SK-MEL-5 (cell line): Measurements from ENCODE around the gene SV2C. TPM values are rescaled to one million over a fixed set of nuclear protein-coding genes. Genes with fewer than 3 reads are reported as not detected.
"Not testable (repeated sequence)": the region's sequence is repeated elsewhere in the genome, so short reads cannot be mapped to it uniquely, and the experiment has no call there.

ENCODE experiments used
- DNase-seq: peaks from one replicate; pipeline ENCODE4 v3.0.0-alpha.2; 2016; ENCODE audit warnings: low read depth, low spot score
- in situ Hi-C: cut with HindIII; loops from 2 replicates; pipeline ENCODE4 v1.10.0; 2016; ENCODE audit warnings: low sequenced_read_pairs, high pct_unique_total_duplicates, low pct_unique_long_range_greater_than_20kb
- total RNA-seq: library from RNA; depleted of rRNA; stranded (reverse); fragments of >200 nt; shearing (Covaris generic); gene quantifications from 2 replicates; pipeline ENCODE4 v1.2.3, GENCODE V29; 2014

SV2C gene
- total RNA-seq, 1 experiment from 2014 or later: not detected

DNA sequence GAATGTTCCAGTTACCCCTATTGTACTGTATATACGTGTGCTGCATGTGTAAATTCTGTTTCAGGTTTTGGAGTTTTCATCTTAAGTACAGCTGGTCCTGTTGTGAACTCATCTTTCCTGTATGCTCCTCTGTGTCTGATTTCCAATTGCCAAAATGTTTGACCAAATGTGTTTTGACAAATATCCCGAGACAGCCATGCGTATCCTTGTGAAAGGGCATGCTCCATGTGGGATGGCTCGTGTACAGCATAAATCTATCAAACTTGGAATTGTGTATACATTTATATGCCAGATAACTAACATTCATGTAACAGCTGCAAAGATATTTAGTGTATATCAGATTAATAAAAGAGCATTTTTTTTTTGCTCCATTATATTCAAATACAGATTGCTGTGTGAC, 250.4 kb downstream of the SV2C start:
- in situ Hi-C loops: no loop called here
- no peak for DNase-seq

DNA sequence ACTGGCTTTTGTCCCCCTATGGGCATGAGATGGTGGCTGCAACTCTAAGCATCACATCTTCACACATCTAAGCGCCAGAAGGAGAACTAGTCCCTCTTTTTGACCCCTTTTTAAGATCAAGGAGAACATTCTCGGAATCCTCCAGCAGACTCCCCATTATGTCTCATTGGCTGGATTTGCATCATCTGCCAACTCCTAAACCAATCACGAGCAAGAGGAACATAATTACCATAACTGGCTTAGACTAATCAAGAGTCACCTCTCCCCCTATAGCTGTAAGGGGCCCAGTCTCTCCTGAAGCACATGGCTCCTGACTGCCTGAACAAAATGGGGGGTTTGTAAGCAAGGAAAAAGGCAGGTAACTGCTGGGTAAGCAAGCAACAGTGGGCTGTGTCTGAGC, 251.4 kb downstream of the SV2C start:
- in situ Hi-C loops: no loop called here
- no peak for DNase-seq

DNA sequence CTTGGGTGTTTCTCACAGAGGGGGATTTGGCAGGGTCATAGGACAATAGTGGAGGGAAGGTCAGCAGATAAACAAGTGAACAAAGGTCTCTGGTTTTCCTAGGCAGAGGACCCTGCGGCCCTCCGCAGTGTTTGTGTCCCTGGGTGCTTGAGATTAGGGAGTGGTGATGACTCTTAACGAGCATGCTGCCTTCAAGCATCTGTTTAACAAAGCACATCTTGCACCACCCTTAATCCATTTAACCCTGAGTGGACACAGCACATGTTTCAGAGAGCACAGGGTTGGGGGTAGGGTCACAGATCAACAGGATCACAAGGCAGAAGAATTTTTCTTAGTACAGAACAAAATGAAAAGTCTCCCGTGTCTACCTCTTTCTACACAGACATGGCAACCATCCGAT, 252.3 kb downstream of the SV2C start:
- in situ Hi-C loops, DNase-seq: not testable (repeated sequence)

DNA sequence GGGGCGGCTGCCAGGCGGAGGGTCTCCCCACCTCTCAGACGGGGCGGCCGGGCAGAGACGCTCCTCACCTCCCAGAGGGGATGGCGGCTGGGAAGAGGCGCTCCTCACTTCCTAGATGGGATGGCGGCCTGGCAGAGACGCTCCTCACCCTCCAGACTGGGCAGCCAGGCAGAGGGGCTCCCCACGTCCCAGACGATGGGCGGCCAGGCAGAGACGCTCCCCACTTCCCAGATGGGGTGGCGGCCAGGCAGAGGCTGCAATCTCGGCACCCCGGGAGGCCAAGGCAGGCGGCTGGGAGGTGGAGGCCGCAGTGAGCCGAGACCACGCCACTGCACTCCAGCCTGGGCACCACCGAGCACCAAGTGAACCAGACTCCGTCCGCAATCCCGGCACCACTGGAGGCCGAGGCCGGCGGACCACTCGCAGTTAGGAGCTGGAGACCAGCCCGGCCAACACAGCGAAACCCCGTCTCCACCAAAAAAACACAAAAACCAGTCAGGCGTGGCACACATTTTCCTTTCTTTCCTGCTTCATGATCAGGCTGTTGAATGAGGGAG, 253.1 kb downstream of the SV2C start:
- in situ Hi-C loops, DNase-seq: not testable (repeated sequence)

GRCh38 chr5:76337953-76338451, 254.8 kb downstream of the SV2C start:
- in situ Hi-C loops: no loop called here

DNA sequence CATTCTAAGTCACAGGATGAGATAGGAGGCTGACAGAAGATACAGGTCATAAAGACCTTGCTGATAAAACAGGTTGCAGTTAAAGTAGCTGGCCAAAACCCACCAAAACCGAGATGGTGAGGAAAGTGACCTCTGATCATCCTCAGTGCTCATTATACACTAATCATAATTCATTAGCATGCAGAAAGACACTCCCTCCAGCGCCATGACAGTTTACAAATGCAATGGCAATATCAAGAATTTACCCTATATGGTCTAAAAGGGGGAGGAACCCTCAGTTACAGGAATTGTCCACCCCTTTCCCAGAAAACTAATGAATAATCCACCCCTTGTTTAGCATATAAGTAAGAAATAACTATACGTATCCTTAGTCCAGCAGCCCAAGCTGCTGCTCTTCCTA, 256.7 kb downstream of the SV2C start:
- DNase-seq: no peak
- in situ Hi-C loops: no loop called here

More at GRCh38 chr5:76337953-76338451, 254.8 kb downstream of the SV2C start:
- DNase-seq: peak; percentile 65

DNA sequence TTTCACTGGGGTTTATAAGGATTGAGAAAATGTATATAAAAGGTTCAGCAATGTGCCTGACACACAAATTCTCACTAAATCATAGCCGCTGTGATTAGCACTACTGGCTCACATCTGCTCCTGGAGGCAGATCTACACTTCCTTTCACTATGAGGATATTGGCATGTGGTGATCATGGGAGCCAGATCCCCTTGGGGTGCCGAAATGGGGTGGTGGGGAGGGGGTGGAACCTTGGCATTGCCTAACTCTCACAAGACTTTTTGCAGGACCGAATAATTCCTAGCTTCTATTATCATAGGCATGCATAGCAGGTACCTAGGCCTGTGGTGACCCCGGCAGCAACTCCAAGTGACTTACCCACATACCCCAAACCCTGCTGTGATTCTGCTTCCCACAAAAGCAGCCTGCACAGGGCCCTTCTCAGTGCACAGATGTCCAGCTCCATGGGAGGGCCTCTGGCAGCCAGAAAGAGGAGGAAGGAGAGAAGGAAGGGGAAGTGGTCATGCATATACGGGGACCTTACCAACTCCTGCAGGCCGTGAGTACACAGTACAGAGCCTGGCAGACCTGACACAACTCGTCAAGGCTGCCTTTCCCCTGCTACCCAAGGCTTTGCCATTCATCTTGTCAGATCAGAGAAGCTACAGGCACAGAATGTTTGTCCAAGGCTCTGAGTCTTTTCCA, 258.6 kb downstream of the SV2C start:
- in situ Hi-C loops: no loop called here
- no peak for DNase-seq

DNA sequence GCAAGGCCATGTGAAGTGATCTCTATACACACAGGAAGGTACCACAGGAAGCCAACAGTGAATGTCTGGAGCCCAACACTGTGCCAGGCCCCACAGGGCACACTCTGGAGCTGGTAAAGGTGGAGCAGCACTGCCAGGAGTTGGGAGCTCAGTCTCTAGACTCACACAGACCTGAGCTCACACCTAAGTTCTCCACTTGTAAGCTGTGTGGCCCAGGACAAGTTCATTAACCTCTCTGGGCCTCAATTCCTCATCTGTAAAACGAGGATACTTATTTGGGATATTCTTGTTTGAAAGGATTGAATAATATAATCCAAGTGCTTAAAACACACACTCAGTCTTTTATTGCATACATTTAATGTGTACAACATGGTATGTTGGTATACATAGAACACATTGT, 259.3 kb downstream of the SV2C start:
- DNase-seq: no peak
- in situ Hi-C loops: no loop called here

DNA sequence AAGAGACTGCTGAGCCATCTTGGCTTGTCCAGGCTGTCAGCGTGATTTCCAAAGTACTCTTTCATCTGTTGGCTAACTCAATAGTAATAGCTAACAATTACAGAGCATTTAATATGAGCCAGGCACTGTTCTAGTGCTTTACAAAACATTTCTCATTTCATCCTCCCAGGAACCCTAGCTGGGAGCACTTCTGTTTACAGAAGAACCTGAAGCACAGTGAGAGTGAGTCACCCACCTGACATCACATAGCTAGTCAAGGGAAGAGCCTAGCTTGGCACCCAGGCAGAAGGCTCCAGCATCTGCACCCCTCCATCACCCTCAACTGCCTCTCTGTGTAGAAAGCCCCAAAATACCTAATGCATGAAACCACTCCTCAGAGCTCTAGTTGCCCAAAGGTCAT, 262.4 kb downstream of the SV2C start:
- in situ Hi-C loops: no loop called here
- no peak for DNase-seq

DNA sequence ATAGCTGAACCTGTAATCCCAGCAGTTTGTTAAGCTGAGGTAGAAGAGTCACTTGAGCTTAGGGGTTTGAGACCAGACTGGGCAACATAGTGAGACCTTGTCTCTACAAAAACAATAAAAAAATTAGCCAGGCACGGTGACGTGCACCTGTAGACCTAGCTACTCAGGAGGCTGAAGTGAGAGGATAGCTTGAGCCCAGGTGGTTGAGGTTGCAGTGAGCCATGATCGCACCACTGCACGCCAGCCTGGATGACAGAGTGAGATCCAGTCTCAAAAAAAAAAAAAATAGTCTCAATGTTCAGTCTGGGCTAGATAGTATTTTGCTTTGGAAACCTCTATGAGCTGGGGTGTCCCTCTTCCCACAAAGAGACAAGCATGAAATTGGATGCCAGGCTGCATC, 268.0 kb downstream of the SV2C start:
- in situ Hi-C loops: no loop called here
- DNase-seq: no peak

DNA sequence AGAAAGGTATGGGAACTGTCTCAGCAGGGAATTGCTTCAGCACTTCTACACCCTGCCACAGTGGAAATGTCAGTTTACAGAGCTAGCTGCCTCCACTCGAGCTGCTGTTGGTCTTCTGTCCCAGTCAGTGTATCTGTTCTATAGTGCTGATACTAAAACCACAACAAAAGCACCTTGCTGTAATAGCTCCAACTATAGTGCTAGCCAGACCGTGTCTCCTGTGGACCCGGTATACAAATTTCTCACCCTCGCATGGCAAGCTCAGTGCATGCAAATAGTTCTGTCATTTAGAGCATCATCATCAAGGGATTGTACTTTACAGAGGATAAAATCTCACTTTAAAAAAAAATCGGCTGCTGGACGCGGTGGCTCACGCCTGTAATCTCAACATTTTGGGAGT, 268.4 kb downstream of the SV2C start:
- in situ Hi-C loops: no loop called here
- no peak for DNase-seq

- in situ Hi-C loops: no loop called here
- DNase-seq: no peak
Observed at GRCh38 chr5:76356887-76357286, 273.7 kb downstream of the SV2C start.

DNA sequence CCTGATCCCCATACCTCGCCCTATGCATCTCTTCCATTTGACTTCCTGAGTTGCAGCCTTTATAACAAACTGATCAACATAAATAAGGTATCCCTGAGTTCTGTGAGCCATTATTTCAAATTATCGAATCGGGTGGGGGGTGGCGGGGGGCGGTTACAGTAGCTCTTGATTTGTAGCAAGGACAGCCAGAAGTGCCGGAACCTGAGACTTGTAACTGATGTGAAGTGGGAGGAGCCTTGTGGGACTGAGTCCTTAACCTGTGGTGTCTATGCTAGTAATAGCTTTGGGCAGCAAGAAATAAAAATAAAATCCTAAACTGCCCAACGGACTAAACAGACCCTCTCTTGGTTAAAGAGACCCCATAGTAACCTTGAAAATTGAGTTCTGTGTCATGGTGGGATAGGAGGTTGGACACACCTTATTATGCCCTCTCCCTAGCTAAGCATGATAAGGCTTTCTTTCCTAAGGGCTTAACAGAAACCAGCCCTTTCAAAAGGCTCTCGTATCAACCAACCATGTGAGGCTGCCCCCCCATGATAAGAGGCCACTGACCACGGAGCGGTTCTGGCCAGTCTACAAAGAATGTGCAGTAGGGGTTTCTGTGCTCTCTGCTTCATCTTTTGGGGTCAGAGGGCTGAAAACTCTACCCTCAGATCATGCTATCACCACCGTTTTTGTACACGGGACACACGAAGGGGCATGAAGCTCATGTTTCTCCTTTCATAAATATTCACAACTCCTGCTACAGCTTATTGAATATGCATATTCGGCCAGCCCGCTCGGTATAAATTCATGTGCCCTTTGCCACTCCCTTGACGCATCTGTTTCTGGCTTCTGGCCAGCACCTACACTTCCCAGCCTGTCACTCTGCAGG, 280.4 kb downstream of the SV2C start:
- in situ Hi-C loops: no loop called here

DNA sequence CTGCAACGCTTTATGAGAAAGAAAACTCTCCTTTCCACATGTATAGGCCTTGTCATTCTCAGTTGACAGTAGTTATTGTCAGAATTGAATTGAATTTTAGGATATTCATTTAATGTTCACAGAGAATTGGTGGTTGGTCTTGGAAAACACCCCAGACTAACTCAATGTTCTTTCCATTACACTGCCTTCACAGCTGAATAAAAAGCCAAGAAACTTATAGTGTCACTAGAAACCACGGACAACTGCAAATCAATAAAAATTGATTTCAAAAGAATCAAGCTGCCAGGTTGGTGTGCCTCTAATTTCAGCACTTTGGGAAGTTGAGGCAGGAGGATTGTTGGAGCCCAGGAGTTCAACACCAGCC, 281.0 kb downstream of the SV2C start:
- no peak for DNase-seq
- in situ Hi-C loops: no loop called here

More for the DNA sequence above, 280.4 kb downstream of the SV2C start:
- DNase-seq: peak; percentile 22

DNA sequence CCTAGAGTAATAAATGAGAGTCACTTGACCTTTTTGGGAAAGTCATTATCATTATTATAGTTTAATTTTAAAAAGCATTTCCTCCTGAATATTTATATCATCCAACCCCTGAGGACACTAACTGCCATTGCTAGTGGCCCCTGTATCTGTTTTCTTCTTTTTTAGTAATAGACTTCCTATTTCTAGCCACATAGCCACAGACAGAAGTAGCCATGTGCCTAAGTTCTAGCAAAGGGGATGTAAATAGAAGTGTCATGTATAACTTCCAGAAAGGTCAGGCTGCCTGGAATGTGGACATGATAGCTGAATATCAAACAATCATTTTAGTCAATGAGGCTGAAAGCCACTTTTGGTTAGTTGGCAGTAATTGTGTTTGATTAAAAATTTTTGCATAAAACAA, 282.4 kb downstream of the SV2C start:
- no peak for DNase-seq

GRCh38 chr5:76366596-76366995, 283.4 kb downstream of the SV2C start:
- in situ Hi-C loops: no loop called here
- no peak for DNase-seq

More for the DNA sequence above, 282.4 kb downstream of the SV2C start:
- in situ Hi-C loops: no loop called here

- no peak for DNase-seq
- in situ Hi-C loops: no loop called here
Observed at GRCh38 chr5:76367623-76368371, 284.6 kb downstream of the SV2C start.

DNA sequence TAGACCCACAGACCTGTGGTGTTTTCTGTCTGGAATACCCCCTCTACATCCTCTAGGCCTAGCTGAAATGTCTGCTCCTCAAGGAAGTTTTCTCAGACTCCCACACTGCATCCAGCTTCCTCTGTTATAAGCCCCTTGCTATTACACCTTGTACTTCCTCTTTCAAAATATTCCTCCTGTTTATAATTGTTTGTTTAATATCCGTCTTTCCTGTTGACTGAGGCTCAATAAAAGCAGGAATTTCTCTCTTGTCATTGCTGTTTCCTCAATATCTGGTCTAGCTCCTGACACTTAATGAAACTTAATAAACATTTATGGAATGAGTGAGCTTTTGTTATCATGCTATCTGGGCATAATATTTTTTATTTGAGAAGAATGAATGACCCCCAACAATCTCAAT, 285.8 kb downstream of the SV2C start:
- DNase-seq: no peak
- in situ Hi-C loops: no loop called here
